GM21360 (cell line): ENCODE measurements around the gene GTF2H3.

Experiments
- ATAC-seq: cut with Tn5 transposase; IDR thresholded peaks from one replicate; pipeline ENCODE4 v1.9.1; 2021; ENCODE audit warnings: mild to moderate bottlenecking, moderate library complexity; ENCODE audit not compliant: unreplicated experiment

Gene GTF2H3

DNA sequence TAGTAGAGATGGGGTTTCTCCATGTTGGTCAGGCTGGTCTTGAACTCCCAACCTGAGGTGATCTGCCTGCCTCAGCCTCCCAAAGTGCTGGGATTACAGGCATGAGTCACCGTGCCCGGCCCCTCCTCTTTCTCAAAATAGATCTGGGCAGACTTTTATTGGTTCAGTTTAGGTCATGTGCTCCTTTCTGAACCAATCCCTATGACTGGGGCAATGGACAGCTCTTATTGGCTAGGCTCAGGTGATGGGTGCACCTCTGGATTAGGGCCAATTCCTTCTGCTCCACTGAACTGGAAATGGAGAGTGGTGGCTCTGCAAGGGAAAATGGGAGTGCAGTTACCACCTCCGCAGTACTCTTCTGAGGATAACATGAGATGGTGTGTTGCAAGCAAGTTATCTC is 72.3 kb downstream of the GTF2H3 start:
- no peak for ATAC-seq

DNA sequence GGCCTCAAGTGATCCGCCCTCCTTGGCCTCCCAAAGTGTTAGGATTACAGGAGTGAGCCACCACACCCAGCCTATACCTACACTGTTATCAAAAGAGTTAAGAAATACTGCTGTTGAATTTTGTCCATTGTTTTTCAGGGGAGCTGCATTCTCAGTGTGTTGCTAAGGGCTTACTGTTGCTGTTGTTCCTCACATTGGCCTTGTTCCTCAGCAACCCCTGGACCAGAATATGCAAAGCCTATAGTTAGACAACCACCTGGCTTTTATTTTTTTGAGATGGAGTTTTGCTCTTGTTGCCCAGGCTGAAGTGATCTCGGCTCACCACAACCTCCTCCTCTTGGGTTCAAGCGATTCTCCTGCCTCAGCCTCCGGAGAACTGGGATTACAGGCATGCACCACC is 73.8 kb downstream of the GTF2H3 start:
- ATAC-seq, result no peak
